Right lobe of liver (tissue), 6 donors: Measurements from ENCODE around the gene PLPPR2. TPM values are rescaled to one million over a fixed set of nuclear protein-coding genes. Genes with fewer than 3 reads are reported as not detected.

Source experiments
- ATAC-seq, 4 donors: fragments of 200-7000 bp; cut with Tn5 transposase; one replicate each; pipeline ENCODE4 v1.9.1; 2020; ENCODE audit warnings: mild to moderate bottlenecking in 4 of 4, moderate library complexity in 4 of 4
- DNase-seq, 3 donors: peaks; one replicate each; pipeline ENCODE4 v3.0.0-alpha.2; 2020
- H3K27ac ChIP-seq, 3 donors: fragments of 200-600 bp; one replicate each; pipeline ENCODE4 v1.8.0; 2022
- H3K27me3 ChIP-seq, 2 donors: fragments of 200-600 bp; one replicate each; pipeline ENCODE4 v1.8.0; 2022
- H3K36me3 ChIP-seq, 4 donors: fragments of 200-600 bp; sonication (generic) in 1 of 4; one replicate each; pipeline versions ENCODE4 v1.5.1 to v1.8.0; 2017 to 2022; ENCODE audit warnings: control low read depth in 1 of 4
- H3K4me1 ChIP-seq, 4 donors: fragments of 200-600 bp; sonication (generic) in 1 of 4; one replicate each; pipeline versions ENCODE4 v1.5.1 to v1.8.0; 2017 to 2022; ENCODE audit warnings: control low read depth in 1 of 4
- H3K4me3 ChIP-seq, 3 donors: fragments of 200-600 bp; one replicate each; pipeline ENCODE4 v1.8.0; 2022
- H3K9me3 ChIP-seq, 4 donors: fragments of 200-600 bp; sonication (generic) in 1 of 4; one replicate each; pipeline versions ENCODE4 v1.5.1 to v1.8.0; 2017 to 2022; ENCODE audit warnings: control low read depth in 1 of 4
- CTCF ChIP-seq, 4 donors: fragments of 200-600 bp in 3 of 4; fragments of 450-650 bp in 1 of 4; IDR thresholded peaks; one replicate each; pipeline versions ENCODE4 v1.5.1 to v1.8.0; 2016 to 2022; ENCODE audit warnings: antibody characterized with exemption in 4 of 4, mild to moderate bottlenecking in 2 of 4
- POLR2A ChIP-seq: fragments of 450-650 bp; IDR thresholded peaks from one replicate; pipeline ENCODE4 v1.6.1; 2017; ENCODE audit warnings: antibody characterized with exemption, mild to moderate bottlenecking
- WGBS: methylation state at CpG from one replicate; pipeline ENCODE4 v1.1.6; 2018; ENCODE audit warnings: low coverage, low lambda C conversion rate; ENCODE audit not compliant: insufficient coverage; ENCODE audit errors: missing lambda C conversion rate; 5-methylcytosine and 5-hydroxymethylcytosine counted together
- intact Hi-C, 2 donors: fragments of 100-400 bp; cut with DNase I; formaldehyde crosslinking; loops; one replicate each; pipeline versions ENCODE4 v1.11.2 to v1.14.1; 2022
- small RNA-seq, 2 experiments: library from RNA; depleted of rRNA; stranded (forward); fragments of <200 nt; gene quantifications; one replicate each; pipeline ENCODE3, GENCODE V24; 2016
- total RNA-seq, 6 experiments: library from RNA; depleted of rRNA in 2 of 6; stranded (reverse); fragments of >200 nt in 2 of 6; fragmentation: NEBNext Ultra II Directional in 3 of 6; extraction: Animal tissue kit (Norgen Biotek cat#: 25700) in 3 of 6; gene quantifications; one replicate each; pipeline versions ENCODE4 v1.1.0 to v1.2.4, GENCODE V29; 2016 to 2023
- donor health status: DM: no; HTN: yes; CAD: no.
- donor health status: DM: no; HTN: no; CAD: no.
- donor health status: DM: no; HTN: no; CAD: no.
- donor health status: DM: no; HTN: yes; CAD: no.
- donor health status: DM: no; HTN: yes; CAD: no.

Gene PLPPR2
- total RNA-seq, 6 experiments from 2014 or later, result 6.7 to 17.5 (median 10.2) TPM

DNA sequence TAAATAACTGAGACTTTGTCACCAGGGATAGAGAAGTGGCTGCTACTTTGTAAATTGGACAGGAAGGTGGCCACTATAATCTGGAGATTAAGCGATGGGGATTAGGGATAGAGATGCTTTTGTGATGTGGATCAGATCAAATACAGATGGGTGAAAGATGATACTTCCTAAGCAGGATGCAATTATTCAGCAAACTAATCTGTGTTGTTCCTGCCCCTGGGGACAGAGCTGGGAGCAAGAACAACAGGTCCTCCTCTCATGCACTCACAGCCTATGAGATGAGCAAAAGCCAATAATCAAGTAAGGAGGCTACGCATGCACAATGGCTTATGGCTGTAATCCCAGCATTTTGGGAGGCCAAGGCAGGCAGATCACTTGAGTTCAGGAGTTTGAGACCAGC is 59.3 kb downstream of the PLPPR2 start:
- DNase-seq (no peak), ATAC-seq (no peak)
- Histone ChIP-seq H3K9me3 (no peaks in the 10 kb centered on the region), H3K27me3 (no peaks in the 10 kb centered on the region), H3K36me3 (peaks cover 0 to under 1% (median 0%) of the 10 kb centered on the region in 4 donors), H3K4me3 (no peak overlapping the region), H3K27ac (no peak overlapping the region), H3K4me1 (peaks cover 0 to 3% (median 0%) of the 10 kb centered on the region in 4 donors)
- 87% methylated on average over 1 of the region's 2 CpGs for WGBS
- intact Hi-C loops, result no loop called here
- TF ChIP-seq POLR2A, result no peak
- no peak for TF ChIP-seq CTCF (IDR thresholded peaks at IDR 0.05)

Small RNA genes lying within 50 kb of the gene (small RNA-seq; reads per million reads assigned to genes)
- gene RF00019, result 0 reads per million in 2 experiments

Other genes with a start within 250 kb of the PLPPR2 start
- 1 to 10 TPM in 5 of 6 experiments, under 1 TPM in 1; 0.90 to 3.8 (median 2.2) TPM for gene SPC24, start 199.7 kb upstream of the PLPPR2 start, total RNA-seq
- gene KANK2, start 157.9 kb upstream of the PLPPR2 start, total RNA-seq, result 10 to 100 TPM; 36.3 to 65.4 (median 50.4) TPM
- gene ANGPTL8, start 115.8 kb upstream of the PLPPR2 start, total RNA-seq, result 100 to 1,000 TPM in 4 of 6 experiments, 10 to 100 TPM in 2; 56.7 to 287 (median 140) TPM
- 10 to 100 TPM; 19.9 to 45.9 (median 30.4) TPM for gene DOCK6, start 92.9 kb upstream of the PLPPR2 start, total RNA-seq
- not detected for gene TSPAN16, start 59.3 kb upstream of the PLPPR2 start, total RNA-seq
- 1 to 10 TPM; 2.7 to 4.5 (median 4.0) TPM for gene RAB3D, start 15.8 kb upstream of the PLPPR2 start, total RNA-seq
- gene TMEM205, start 9.2 kb upstream of the PLPPR2 start, total RNA-seq, result 100 to 1,000 TPM; 138 to 605 (median 165) TPM
- gene CCDC159, start 8.9 kb upstream of the PLPPR2 start, total RNA-seq, result 10 to 100 TPM in 5 of 6 experiments, 1 to 10 TPM in 1; 8.4 to 27.9 (median 23.4) TPM
- gene SWSAP1, start 19.2 kb downstream of the PLPPR2 start, total RNA-seq, result 1 to 10 TPM; 1.4 to 2.7 (median 2.3) TPM
- gene EPOR, start 28.9 kb downstream of the PLPPR2 start, total RNA-seq, result 1 to 10 TPM; 4.9 to 8.7 (median 7.1) TPM
- 10 to 100 TPM in 5 of 6 experiments, 1 to 10 TPM in 1; 6.7 to 26.6 (median 19.7) TPM for gene RGL3, start 63.9 kb downstream of the PLPPR2 start, total RNA-seq
- under 1 TPM; 0.21 to 0.73 (median 0.54) TPM for gene ODAD3, start 79.7 kb downstream of the PLPPR2 start, total RNA-seq
- 100 to 1,000 TPM; 114 to 206 (median 192) TPM for gene PRKCSH, start 80.2 kb downstream of the PLPPR2 start, total RNA-seq
- gene ELAVL3, start 125.6 kb downstream of the PLPPR2 start, total RNA-seq, result not detected
- gene ZNF653, start 150.4 kb downstream of the PLPPR2 start, total RNA-seq, result 1 to 10 TPM; 2.7 to 7.0 (median 3.9) TPM
- gene ECSIT, start 173.7 kb downstream of the PLPPR2 start, total RNA-seq, result 10 to 100 TPM; 25.0 to 45.5 (median 37.7) TPM
- gene CNN1, start 183.4 kb downstream of the PLPPR2 start, total RNA-seq, result 1 to 10 TPM in 4 of 6 experiments, under 1 TPM in 2; 0.71 to 8.5 (median 1.0) TPM
- gene ELOF1, start 203.8 kb downstream of the PLPPR2 start, total RNA-seq, result 10 to 100 TPM; 21.9 to 33.5 (median 24.9) TPM
- gene ACP5, start 222.2 kb downstream of the PLPPR2 start, total RNA-seq, result 10 to 100 TPM; 10.4 to 28.5 (median 21.5) TPM
- 1 to 10 TPM; 2.7 to 5.4 (median 4.6) TPM for gene ZNF627, start 242.1 kb downstream of the PLPPR2 start, total RNA-seq